ENCODE data around the gene EDIL3.

The EDIL3 gene

GRCh38 chr5:83891261-83891660, 493.4 kb downstream of the EDIL3 start:
- H3K4me3 ChIP-seq (replicated peaks; ENCODE audit: low read depth, low read length) = no peak overlapping the region
- TF ChIP-seq CTCF (IDR thresholded peaks at IDR 0.05; ENCODE audit: insufficient read depth, low read length, poor library complexity, severe bottlenecking) = no peak
- no peaks in the 10 kb centered on the region for H3K36me3 ChIP-seq (ENCODE audit: control insufficient read depth, insufficient read depth, low read length)
- DNase-seq (ENCODE audit: extremely low read depth, insufficient read length) = no peak
- H3K27me3 ChIP-seq (replicated peaks; ENCODE audit: control insufficient read depth, insufficient read depth, low read length) = no peaks in the 10 kb centered on the region

All from GM06990 (cell line).